Measurements from ENCODE around the gene SLAMF1.
"Not testable (repeated sequence)": the region's sequence is repeated elsewhere in the genome, so short reads cannot be mapped to it uniquely, and the experiment has no call there.

Gene SLAMF1

DNA sequence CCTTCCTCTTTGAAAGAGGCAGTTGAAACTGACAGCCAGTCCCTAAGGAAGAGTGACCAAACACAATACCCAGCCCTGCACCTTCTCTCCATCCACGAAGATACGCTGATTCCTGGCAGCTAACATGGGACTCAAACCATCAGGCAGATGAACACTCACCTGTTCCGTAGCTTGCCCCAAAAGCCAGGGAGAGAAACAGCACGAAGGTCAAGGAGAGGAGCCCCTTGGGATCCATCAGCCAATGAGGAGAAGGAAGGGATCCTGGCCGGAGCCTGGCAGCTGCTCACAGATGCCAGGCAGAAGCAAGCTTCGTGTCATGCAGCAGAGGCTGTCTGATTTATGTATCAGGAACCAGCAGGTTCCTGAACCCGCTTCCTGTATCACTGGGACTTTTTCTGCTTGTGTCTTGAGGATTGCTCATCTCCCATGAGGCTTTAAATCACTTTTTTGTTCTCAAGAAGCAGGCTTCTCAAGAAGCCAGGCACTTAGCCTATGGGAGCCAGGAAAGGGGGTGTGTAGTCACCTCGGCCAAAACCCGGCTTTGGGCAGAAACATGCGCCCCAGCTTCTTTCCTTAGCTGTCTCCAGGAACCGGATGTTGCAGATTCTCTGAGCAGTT lies at the start of gene SLAMF1:
Gene SLAMF1 (minus strand): TSS at position 334 of the 618 bp plus-strand sequence. CDS start 99 bp downstream, at position 235.
- no peak for DNase-seq

- not testable (repeated sequence) for DNase-seq
Observed at GRCh38 chr1:160692390-160692789, 45.5 kb upstream of the SLAMF1 start.

GRCh38 chr1:160685266-160685665 lies 38.4 kb upstream of the SLAMF1 start:
- no peak for DNase-seq

DNA sequence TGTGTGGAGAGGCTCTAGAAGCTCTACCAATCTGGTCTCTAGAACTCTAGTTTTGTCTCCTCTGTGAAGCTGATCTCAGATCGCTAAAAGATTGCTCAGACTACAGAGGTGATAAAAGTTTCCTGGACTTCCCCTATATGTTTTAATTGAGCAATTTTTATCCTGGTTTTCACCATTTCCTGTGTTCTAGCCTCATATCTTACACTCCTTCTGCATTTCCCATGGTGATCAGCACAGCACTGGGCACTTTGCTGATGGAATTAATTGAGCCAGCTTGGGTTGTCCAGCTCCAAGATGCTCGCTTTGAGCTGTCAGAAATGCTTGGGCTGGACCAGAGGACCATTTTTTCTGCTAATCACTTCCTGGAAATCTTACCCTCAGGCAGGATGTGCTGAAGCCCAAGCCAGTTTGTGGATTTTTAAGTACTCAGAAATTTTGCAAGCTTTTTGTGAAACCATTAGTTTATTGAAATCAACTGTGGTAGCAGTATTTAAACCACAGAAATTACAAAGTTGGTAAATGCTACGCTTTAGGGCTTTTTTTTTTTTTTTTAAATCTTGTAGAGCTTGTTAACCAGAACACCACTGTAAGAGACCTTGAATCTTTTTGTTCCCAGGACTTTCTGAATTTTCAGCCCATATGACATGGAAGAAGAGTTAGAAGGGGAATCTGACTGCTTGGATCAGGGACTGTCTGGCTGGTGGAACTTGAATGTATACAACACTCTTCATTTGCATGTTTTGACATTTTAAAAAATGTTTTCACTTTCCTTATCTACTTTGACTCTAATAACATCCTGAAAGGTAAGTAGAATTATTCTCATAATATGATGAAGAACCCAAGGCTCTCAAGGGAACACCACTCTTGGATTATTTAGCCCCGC lies 36.4 kb upstream of the SLAMF1 start:
- no peak for DNase-seq

GRCh38 chr1:160681891-160682140 lies 35.0 kb upstream of the SLAMF1 start:
- DNase-seq: no peak

DNA sequence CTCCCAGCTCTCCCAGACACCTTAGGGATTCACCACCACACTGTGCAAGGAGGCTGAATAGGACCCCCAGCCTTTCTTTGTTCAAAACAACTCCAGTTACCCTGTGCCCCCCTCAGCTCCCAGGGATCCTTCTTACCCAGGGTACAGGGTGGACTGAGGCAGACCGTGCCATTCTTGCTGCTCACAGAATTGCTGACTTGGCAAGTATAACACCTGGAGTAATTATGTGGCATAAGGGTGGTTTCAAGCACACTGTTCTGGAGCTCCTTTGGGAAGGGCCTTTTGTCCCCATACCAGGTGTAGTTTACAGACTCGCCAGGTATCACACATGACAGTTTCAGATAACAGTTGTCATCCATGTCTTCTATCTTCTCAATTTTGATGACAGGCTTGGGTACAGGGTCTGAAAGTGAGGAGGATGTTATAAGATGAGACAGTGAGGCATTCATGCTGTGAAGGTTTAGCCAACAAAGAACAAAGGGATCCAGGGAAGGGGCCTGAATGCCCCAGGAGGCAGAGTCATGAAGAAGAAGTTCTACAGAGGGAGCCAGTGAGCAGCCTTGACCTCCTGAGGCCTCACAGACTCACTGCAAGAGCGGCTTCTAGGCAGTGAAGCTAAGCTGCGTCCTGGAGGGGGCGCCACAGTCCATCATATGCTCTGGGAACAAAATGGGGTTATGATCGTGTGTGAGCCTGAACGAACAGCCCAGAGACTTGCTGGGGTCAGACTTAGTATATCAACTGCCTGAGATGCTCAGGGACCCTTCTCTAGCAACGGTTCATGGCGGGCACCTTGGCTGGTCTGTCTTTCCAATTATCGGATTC lies 34.4 kb upstream of the SLAMF1 start:
- DNase-seq: no peak

DNA sequence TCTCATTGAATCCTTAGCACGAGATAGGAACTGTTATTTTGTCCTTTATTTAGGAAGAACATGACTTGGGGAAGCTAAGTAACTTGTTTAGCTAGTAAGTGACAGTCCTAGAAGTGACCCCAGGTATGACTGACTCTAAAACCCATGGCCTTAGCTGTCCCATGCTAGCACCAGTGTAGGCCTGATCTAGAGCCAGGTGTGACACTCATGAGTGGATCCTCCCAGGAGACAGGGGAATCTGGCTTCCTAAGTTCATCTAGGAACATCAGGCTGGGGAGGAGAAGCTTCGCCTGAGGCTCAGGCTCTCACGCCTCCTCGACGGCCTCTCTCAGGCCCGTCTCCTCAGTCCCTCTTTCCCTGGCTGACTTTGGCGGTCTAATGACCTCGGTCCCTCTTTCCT lies 33.6 kb upstream of the SLAMF1 start:
- DNase-seq: no peak

- DNase-seq: no peak
Observed at GRCh38 chr1:160679893-160680292, 33.0 kb upstream of the SLAMF1 start.

DNA sequence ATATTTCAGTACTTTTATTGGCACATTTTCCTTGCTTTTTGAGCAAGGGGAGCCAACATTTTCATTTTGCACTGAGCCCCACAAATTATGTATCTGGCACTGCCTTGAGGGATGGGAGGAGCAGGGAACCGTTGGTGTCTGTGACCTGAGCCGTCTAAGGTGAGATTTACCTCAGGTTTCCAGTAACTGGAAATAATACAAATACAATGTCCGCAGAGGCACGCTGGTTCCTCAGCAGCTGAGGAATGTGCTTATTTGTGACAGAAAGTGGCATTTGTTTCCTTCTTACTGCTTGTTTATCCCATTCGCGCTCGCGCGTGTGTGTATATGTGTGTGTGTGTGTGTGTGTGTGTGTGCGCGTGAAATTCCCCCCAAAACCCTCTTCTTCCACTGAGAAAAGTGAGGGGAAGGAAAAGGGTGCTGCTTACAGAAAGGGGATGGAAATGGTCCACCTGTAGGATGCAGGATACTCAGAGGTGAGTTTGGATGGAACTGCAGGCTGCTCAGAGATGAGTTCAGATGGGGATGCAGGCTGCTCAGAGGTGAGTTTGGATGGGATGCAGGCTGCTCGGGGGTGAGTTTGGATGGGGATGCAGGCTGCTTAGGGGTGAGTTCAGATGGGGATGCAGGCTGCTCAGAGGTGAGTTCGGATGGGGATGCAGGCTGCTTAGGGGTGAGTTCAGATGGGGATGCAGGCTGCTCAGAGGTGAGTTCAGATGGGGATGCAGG lies 30.2 kb upstream of the SLAMF1 start:
- no peak for DNase-seq

GRCh38 chr1:160675641-160676410 lies 29.0 kb upstream of the SLAMF1 start:
- DNase-seq: no peak

DNA sequence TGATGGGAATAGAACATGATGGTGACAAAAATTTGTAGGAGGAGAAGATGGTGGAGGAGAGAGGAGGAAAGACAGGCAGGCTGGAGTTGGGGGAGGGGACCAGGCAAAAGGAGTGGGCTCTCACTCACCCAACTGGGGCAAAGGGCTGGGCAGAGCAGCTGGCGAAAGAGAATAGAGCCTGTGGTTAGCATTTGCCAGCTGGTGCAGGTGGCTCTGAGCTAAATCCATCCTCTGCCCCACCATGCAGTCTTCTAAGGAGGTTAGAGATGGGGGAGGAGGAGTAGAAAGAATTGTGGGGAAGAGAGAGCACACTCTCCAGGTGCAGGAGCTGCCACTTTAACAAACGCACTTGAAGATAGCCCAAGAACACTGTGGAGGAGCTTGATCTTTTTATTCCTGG lies 27.6 kb upstream of the SLAMF1 start:
- DNase-seq: no peak

- DNase-seq: no peak
Observed at GRCh38 chr1:160672789-160673695, 26.2 kb upstream of the SLAMF1 start.

- no peak for DNase-seq
Observed at GRCh38 chr1:160671603-160672517, 25.0 kb upstream of the SLAMF1 start.

DNA sequence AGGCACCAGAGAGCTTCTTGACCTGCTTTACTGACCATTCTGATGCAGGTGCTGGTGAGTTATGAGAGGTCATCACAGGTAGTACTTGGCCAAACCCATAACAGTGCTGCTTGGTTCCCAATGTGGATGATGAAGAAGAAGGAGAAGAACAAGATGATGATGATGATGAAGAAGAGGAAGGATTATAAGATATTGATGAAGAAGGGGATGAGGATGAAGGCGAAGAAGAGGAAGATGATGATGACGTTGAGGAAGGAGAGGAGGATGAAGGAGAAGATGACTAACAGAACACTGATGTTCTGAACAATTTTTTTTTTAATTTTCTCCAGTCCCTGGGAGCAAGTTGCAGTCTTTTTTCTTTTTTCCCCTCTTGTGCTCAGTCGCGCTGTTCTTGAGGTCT lies 23.9 kb upstream of the SLAMF1 start:
- no peak for DNase-seq

DNA sequence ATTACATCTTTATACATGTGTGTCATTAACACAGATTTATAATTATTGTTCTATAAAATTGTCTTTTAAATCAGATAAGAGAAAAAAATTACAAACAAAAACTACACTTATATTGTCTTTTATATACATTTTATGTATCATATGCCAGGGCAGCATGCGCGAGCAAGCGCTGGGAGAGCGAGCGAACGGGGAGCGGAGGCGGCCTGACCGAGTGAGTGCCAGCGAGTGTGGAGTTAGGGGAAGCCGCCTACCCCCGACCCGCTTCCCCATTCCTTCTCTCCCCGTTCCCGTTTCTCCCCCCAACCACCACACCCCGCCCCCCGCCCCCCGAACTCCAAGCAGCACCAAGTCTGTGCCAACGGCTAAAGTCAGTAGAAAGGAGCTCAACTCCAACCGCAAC lies 23.0 kb upstream of the SLAMF1 start:
- DNase-seq: no peak

GRCh38 chr1:160669276-160669675 lies 22.4 kb upstream of the SLAMF1 start:
- no peak for DNase-seq

GRCh38 chr1:160667896-160668295 lies 21.1 kb upstream of the SLAMF1 start:
- no peak for DNase-seq

DNA sequence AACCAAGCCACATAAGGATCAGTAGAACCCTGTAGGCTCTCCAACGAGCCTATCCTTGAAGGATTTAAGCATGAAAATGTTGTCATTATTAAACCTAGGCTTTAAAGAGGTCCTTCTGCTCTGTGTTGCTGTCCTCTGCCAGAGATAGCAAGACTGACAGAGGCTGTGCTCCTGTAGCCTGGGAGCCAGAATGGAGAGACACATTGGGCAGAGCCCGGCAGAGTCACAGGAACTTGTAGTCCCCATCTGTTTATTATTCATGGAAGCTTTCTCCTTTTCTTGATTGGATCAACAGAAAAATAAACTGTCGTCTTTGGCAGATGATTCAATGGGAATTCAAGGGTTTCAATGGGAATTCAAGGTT lies 19.2 kb upstream of the SLAMF1 start:
- DNase-seq: no peak

- no peak for DNase-seq
Observed at GRCh38 chr1:160665330-160666078, 18.7 kb upstream of the SLAMF1 start.

Measured in NCI-H2171 (cell line).